Measurements from ENCODE around the gene SPINT2.
"Not testable (repeated sequence)": the region's sequence is repeated elsewhere in the genome, so short reads cannot be mapped to it uniquely, and the experiment has no call there.

Gene SPINT2

DNA sequence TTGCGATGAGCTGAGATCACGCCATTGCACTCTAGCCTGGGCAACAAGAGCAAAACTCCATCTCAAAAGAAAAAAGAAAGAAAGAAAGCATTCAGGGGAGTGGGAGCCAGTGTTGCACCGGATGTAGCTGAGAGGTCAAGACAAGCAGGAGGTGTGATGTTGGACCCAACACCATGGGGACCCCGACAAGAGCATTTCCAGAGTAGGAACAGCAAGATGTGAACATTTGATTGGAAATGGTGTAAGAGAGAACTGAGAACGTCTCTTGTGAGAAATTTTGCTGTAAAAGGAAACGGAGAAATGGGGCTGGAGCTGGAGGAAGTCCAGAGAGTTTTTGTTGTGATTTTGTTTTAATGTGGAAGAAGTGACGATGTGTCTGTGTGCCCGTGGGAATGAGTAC is 24.6 kb upstream of the SPINT2 start:
- no peak for DNase-seq (ENCODE audit: low spot score)

DNA sequence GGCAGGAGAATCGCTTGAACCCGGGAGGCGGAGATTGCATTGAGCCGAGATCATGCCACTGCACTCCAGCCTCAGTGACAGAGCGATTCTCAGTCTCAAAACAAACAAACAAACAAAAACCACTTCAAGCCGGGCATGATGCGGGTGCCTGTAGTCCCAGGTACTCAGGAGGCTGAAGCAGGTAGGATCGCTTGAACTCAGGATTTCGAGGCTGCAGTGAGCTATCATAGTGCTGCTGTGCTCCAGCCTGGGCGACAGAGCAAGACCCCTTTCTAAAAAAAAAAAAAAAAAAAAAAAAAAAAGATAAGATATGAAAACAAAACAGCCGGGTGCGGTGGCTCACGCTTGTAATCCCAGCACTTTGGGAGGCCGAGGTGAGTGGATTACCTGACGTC is 21.1 kb upstream of the SPINT2 start:
- DNase-seq (ENCODE audit: low spot score) = no peak

DNA sequence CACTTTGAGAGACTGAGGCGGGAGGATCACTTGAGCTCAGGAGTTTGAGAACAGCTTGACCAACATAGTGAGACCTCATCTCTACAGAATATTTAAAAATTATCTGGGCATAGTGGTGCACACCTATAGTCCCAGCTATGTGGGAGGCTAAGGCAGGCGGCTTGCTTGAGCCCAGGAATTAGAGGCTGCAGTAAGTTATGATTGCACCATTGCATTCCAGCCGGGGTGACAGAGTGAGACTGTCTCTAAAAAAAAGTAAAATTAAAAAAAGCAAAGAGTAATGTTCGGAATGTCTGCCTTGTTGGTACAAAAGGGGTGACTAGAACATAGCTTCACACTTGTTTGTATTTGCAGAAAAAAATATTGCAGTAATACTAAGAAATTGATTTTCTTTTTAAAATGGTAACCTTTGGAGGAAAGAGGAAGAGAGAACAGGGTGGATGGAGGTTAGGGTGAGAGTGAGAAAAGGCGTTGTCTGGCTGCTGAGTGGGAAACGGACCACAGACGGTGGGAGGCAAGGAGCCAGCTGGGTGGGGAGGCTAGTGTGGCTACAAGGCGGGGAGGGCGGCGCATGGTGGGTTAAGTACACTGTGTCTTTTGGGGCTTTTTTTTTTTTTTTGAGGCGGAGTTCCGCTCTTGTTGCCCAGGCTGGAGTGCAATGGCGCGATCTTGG is 18.4 kb upstream of the SPINT2 start:
- DNase-seq (ENCODE audit: low spot score) = no peak

DNA sequence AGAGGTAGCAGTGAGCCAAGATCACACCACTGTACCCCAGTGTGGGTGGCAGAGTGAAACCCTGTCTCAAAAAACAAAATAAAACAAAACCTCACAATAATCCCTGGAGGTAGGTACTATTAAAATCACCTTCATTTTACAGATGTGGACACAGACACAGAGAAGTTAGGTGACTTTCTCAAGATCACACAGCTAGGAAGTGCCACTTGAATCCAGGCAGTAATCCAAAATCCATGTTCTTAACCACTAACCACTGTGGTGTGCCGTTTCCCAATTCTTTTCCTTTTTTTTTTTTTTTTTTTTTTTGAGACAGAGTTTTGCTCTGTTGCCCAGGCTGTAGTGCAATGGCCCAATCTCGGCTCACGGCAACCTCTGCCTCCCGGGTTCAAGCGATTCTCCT is 17.2 kb upstream of the SPINT2 start:
- DNase-seq (ENCODE audit: low spot score) = no peak

DNA sequence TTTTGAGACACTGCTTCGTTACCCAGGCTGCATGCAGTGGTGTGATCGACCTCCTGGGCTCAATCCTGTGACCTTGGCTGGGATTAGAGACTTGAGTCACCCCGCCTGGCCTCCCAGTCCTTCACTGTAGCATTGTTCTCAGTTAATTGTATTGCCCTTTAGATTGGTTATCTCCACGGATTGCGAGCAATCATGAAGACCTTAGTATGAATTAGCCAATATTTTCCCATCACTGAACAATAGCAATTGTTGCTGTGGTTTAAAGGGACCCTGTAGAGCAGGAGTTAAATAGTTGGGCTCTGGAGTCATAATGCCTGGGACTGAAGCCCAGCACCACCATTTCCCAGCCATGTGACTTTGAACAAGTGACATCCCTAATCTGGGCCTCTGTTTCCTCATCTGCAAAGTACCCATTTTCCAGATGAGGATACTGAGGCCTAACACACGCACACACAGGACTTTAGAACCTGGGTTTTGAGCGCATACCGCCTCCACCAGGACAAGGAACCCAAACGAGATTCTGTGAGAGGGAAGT is 16.6 kb upstream of the SPINT2 start:
- no peak for DNase-seq (ENCODE audit: low spot score)

DNA sequence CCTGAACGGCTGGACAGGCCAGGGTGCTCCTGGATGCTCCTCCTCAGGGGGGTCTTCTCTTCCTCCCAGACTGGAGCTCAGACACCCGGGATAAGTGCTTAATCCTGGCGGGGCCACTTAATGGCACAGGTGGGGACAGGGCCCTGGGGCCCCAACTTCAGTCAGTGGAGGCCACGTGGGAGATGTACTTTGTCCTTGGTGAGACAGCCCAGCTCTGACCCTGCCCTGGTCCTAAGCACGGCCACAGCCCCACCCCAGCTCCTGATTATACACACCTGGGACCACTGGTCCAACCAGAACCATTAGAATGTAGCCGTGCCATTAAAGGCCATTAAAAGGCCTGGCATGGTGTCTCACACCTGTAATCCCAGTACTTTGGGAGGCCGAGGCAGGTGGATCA is 16.0 kb upstream of the SPINT2 start:
- DNase-seq (ENCODE audit: low spot score) = no peak

DNA sequence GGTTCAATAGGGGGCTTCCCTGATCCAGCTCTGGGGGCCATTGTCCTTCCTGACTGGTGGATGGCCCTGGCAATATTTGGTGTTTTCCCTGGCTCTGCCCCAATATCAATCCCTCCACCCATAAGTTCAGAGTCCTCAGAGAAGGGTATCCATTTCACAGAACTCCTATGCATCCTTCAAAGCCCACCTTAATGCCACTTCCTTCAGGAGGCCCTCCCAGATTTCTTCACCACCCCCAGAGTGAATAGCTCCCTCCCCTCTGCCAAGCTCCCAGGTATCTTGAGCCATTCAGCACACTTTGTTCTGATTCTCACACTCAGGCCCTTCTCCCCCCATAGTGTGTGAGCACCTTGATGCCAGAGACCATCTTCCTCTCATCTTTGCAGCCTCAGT is 13.9 kb upstream of the SPINT2 start:
- DNase-seq (ENCODE audit: low spot score) = no peak

DNA sequence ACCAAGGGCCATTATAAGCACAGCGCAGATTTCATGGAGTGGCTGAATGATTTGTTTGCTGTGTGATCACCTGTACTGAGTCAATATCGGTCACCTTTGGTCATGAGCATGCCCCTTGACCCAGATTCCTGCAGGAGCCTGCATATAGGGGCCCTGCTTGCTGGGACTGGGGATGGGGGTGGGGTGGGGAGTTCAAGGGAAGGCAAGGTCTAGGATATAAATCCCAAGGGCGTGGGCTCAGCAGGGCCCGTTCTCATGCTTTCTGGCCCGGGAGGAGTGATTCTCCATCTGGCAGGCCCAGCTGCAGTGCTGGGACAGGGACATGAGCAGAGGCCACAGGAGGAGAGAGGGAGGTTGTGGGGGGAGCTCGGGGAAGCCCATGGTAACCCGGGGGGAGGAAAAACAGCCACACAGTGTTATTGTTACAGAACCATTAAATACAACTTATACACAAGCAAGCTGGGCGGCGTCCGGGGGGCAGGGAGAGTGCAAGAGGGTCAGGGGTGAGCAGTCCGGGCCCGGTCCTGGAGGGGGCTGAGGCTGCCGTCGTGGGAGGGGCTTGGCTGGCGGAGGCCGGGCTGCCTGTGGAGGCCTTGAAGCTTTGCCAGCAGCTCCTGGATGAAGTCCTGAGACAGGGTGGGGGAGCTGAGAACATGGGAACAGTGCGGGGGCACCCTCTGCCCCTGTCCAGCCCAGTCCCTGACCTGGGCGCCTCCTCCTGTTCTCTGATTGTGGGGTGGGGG is 13.4 kb upstream of the SPINT2 start:
- no peak for DNase-seq (ENCODE audit: low spot score)

DNA sequence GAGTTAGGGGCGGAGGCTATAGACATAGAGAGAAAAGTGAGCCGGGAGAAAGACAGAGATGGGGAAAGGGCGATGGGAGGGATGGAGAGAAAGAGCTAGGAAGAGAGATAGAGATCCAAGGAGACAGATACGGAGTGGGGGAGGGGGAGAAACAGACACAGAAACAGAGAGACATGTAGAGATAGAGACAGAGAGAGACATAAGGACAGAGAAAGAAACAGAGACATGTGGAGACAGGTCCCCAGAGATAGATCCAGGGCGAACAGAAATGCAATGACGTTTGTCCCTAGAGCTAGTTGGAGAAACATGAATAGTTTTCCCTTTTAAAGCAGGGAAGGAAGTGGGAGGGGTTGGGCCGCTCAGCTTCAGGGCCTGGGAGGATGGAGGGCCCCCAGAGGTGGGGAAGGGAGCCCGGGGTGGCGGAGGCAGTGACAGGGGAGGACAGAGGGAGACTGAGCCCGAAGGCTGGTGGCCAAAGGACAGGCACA is 12.8 kb upstream of the SPINT2 start:
- DNase-seq (ENCODE audit: low spot score) = no peak

DNA sequence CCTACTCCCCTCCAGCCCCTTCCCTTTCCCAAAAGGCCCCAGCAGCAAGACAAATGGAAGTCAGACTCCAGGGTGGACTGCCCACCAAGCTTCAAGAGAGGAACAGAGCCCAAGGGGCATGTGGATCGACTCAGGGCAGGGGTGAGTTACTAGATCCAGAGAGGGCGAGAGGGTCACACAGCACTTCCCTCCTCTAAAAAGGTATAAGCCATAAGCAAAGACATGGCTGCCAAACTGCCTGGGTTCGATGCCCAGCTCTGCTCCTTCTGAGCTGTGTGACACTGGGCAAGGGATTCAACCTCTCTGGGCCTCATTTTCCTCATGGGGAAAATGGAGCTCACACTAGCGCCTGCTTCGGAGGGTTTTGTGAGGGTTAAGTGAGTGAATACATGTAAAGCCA is 12.0 kb upstream of the SPINT2 start:
- DNase-seq (ENCODE audit: low spot score) = no peak

DNA sequence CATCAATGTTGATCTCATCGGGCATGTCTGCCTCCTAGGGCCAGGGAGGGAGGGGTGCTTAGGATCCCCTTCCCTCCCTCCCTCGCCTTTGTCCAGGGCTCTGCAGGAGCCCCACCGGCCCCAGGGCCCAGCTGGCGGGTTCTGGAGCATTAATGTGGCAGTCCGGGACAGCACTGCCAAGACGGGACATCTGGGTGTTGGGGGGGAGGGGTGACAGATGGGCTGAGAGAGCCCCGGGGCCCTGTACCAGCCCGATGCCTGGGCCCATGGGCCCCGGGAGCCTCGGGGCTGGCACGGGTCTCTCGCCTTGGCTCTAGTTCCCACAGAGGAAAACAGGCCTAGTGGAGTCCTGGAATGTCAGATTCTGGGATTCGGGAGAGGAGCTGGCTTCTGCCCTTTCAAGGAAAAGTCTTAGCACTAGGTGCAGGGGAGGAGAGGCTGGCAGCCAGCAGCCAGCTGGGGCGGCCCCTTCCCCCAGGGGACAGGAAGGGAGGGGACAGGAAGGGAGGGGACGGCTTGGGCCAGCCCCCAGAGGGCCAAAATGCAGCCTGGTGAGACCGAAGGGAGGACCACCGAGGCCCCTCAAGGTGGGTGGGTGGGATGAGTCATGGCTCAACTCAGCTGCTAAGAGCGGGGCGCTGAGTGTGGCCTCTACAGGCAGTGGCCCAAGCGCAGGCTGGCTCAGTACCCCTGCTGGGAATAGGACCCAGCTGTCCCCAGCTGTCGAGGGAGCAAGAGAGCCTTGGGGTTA is 11.3 kb upstream of the SPINT2 start:
- no peak for DNase-seq (ENCODE audit: low spot score)

DNA sequence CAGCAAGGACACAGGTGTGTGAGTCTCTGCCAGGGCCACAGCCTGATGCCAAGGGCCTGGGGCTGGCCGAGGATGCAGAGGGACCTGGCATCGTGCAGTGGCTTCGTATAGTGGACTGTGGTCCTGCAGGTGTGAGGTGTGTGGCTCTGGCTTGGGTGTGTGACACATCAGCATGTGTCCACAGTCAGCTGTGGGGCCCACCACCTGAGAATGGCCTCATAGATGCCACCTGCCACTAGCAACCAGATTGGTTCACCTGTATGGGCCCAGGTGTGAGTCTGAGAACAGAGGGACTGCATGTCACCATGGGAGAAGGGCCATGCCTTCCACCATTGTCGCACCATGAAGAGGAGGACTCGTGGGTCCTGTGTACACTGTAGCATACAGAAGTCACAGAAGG is 10.6 kb upstream of the SPINT2 start:
- DNase-seq (ENCODE audit: low spot score) = no peak

DNA sequence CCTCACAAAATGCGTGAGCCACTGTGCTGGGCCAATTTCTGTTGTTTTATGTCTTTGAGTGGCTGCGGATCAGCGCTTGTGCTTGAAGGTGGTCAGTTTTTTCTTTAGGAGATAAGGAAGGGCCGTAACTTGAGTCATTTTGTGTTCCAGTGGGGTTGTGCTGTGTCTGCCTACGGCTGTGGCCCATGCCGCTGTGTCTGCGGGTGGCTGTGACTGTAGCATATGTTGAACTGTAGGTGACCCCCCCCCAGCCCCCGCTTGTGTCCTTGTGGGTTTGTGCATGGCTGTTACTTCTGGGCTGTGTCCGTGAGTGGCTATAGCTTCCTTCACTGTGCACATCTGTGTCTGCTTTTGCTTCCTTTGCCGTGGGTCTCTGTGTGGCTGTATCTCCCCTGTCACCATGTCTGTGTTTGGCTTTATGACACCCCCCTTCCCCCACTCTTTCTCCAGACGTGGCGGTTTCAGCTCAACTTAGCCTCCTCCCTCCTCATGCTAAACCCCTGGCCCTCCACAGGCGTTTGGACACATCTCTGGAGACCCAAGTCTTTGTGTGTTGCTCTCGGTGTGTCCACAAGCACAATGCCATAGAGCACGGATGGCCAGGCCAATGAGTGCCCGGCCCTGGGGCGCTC is 8.9 kb upstream of the SPINT2 start:
- DNase-seq (ENCODE audit: low spot score) = no peak

DNA sequence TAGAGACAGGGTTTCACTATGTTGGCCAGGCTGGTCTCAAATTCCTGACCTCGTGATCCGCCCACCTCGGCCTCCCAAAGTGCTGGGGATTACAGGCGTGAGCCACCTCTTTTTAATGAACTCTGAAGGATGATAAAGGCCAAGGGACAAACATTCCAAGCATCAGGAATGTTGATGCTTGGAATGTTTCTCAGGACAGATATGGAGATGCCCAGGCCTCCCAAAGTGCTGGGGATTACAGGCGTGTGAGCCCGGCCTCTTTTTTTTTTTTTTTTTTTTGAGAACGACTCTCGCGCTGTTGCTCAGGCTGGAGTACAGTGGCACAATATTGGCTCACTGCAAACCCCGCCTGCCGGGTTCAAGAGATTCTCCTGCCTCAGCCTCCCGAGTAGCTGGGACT is 2.4 kb upstream of the SPINT2 start:
- DNase-seq (ENCODE audit: low spot score) = not testable (repeated sequence)

DNA sequence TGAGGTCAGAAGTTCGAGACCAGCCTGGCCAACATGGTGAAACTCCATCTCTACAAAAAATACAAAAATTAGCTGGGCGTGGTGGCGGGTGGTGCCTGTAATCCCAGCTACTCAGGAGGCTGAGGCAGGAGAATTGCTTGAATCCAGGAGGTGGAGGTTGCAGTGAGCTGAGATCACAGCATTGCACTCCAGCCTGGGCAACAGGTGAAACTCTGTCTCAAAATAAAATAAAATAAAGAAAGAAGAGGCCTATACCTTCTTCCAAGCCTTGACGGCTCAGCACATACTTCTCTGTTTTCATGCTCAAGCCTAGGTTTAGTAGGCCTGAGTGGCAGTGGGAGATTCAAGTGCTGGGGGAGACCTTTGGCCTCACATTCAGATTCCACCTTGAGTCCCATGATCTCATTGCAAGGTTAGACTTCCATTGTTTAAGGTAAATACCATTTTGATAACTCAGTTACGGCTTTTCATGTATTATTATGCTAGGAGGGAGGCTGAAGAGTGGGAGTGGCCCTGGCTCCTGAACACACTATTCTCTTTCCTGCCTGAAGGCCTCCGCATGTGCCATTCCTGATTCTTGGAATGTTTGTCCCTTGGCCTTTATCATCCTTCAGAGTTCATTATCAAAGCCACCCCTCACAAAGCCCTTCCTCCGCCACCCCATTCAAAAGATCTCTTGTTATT is 1.6 kb upstream of the SPINT2 start:
- DNase-seq (ENCODE audit: low spot score) = no peak

DNA sequence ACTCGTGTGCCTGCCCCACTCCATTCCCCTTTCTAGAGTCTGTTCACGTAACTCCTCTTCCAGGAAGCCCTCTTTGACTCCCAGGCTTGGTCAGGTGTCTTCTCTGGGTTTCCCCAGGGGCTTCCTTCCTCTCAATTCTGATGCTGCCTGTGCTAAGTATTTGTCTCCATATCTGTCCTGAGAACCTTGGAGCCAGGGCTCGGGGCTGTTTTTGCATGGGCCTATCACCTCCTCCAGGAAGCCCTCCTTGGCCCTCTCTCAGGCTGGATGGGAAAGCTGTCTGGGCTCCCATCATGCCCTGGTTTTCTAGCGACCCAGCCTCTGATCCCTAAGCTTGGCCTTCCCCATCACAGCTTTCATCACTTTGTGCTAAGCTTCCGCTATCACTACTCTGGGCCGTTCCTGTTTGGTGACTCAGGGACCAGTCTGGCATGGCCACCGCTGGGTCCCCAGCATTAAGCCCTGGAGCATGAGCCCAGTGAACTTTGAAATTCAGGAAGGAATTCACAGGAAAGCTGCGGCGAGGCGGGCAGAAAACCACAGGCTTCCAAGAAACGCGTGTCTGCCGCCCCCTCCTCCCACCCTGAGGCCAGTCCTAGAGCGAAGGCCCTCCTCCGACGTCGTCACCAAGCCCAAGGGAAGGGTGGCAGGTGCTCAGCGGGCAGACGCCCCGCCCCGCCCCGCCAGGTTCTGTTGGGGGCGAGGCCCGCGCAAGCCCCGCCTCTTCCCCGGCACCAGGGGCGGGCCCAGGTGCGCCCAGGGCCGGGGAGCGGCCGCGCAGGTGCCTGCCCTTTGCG is 486 bp upstream of the SPINT2 start:
- DNase-seq (ENCODE audit: low spot score) = peak; percentile 96

DNA sequence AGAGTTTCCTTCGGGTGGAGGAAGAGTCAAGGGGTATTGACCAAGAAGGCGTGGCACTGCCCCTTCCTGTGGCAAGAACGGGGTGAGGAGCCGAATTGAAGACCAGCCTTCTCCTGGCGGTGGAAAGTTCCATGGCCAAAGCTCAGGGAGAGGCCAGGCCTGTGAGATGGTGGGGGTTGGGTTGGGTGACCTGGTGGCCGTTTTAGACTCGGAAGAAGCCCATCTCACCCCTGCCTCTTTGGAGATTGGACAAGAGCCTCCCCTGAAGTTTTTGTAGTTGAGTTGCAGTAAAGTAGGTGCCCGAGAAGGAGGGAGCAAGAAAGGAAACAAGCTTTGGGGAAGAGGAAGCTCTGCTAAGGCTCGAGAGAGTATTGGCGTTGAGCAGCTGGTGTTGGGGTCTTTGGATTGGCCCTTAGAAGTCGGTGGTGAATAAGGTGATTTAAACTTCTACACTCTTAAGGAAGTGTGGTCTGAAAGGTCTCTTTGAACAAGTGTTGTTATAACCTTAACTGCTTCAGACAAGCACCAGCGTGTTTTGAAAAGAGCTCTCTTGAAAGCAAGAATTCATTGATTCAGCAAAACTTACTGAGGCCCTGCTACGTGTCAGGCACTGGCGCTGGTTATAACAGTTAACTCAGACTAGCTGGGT is 964 bp downstream of the SPINT2 start:
- DNase-seq (ENCODE audit: low spot score) = peak; percentile 33

DNA sequence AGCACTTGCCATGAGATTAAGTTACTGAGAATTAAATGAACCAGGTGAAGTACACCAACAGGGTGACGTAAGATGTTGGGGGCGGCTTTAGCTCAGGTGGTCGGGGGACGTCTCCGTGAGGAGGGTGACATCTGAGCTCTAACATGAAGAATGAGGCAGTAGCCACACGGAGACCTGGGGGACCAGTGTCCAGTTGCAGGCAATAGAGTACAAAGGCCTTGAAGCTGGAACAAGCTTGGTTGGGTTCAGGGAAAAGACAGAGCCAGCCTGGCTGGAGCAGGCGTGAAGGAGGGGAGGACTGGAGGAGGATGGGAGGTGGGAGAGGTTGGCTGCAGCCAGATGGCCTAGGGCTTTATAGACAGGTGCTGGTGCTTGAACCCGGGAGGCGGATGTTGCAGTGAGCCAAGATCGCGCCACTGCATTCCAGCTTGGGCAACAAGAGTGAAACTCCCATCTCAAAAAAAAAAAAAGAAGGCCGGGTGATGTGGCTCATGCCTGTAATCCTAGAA is 1.6 kb downstream of the SPINT2 start:
- no peak for DNase-seq (ENCODE audit: low spot score)

DNA sequence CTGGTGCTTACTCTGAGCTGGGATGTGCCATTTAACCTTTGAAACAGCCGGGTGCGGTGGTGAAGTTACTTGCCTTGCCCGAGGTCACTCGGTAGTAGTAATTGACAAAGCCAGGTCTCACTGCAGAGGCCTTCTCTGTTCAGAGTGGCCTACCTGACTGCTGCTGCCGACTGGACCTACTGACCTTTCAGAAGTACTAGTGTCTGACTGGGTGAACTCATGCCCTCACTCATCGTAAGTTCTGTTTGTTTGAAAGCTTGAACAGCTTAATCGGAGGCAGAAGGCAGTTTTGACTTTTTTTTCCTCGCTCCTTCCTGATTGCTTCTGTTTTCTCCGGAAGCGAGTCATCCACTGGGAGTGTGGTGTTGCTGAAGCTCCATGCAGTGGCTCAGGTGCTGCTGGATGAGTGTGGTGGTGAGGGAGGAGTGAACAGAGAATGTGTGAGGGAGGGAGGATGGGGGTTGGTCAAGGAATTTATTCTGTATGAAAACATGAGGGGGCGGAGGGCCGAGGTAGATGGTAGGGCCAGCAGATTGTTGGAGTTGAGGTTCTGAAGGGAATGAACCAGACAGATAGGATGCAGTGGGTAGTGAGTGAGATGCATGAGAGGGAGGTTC is 2.7 kb downstream of the SPINT2 start:
- DNase-seq (ENCODE audit: low spot score) = peak; percentile 72

Data from LoVo (cell line).